H54 (cell line): ENCODE results near the gene RPL31.

Experiments used
- DNase-seq: peaks from one replicate; pipeline ENCODE4 v3.0.0; 2011; ENCODE audit warnings: low spot score, mixed read lengths; ENCODE audit not compliant: insufficient read length
- FAIRE-seq: peaks from 3 replicates; lab custom pipeline; 2011; peaks lifted over from hg19 to GRCh38; lab: Jason Lieb, UNC
- POLR2A ChIP-seq: IDR thresholded peaks from 2 replicates; pipeline ENCODE4 v1.6.1; 2011; ENCODE audit warnings: low read depth, mild to moderate bottlenecking, low read length

RPL31 gene

DNA sequence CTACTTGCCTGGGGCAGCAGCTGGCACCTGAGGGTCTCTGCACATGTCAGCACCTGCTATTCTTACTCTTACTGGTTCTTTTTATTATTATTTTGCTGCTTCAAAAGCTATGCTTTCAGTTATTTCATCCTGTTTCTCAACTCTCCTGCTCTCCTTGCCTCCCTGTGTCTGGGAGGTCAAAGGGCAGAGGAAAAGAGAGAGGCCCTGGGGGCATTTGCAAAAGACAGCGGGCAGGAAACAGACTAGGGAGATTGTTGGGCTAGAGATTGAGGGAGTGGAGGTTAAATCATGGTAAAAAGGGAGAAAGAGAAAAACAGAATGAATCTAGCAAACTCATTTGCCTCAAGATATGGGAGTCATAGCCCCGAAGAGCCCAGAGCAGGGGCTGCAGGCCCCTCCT is 21.1 kb upstream of the RPL31 start:
- TF ChIP-seq POLR2A, result no peak
- FAIRE-seq, result no peak
- no peak for DNase-seq

GRCh38 chr2:100982431-100982861 is 19.6 kb upstream of the RPL31 start:
- no peak for TF ChIP-seq POLR2A
- DNase-seq (no peak), FAIRE-seq (no peak)

- TF ChIP-seq POLR2A, result no peak
- DNase-seq (no peak), FAIRE-seq (no peak)
Observed at GRCh38 chr2:100983201-100983600, 18.9 kb upstream of the RPL31 start.

DNA sequence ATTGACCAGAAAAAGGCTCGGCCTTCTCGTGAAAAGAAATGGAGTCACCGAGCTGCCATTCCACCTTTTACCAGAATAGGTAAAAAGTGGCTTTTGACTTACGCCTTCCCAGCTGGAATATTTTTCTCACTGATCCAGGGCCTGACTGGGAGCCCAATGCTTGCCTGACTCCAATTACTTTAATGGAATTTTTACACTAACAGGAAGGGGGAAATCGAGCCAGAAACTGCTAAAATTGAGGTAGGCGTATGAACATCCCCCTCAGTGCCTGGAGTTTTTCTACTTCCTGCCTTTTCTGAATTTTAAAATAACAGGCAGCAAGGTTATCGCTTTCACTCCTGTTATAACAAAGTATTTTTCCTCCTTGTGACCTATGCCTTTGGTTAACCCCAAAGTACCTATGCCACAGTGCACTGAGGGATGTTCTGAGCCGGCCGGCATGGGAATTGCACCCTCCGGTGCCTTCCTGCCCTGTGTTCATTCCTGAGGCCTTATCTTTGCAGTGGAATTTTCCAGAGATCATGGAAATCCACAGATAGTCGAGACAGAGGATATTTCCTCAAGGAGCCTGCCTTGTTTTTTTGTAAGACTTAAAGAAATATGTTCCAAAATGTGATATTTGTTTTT is 18.3 kb upstream of the RPL31 start:
- FAIRE-seq (no peak), DNase-seq (no peak)
- no peak for TF ChIP-seq POLR2A

GRCh38 chr2:100984892-100985307 is 17.2 kb upstream of the RPL31 start:
- peak; percentile 79 for FAIRE-seq
- DNase-seq, result peak; percentile 59

DNA sequence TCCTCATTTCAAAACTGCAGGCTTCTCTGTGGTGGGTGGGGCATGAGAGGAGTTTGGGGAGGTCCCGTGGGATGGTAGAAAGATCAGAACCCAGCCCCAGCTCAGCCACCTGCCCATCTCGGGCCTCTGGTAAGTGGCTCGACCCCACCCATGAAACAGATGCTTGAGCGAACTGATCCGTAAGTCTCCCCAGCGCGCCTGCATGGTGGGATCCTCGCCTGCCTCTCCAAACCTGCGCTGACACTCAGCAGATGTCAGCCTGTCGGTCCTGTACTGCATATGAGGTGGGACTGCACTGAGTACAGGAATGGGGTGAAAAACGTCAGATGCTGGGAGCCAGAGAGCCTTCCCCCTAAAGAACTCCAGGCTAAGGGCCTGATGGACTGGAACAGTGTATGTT is 15.9 kb upstream of the RPL31 start:
- DNase-seq, result no peak
- TF ChIP-seq POLR2A, result no peak
- FAIRE-seq, result no peak

More at GRCh38 chr2:100984892-100985307, 17.2 kb upstream of the RPL31 start:
- no peak for TF ChIP-seq POLR2A

DNA sequence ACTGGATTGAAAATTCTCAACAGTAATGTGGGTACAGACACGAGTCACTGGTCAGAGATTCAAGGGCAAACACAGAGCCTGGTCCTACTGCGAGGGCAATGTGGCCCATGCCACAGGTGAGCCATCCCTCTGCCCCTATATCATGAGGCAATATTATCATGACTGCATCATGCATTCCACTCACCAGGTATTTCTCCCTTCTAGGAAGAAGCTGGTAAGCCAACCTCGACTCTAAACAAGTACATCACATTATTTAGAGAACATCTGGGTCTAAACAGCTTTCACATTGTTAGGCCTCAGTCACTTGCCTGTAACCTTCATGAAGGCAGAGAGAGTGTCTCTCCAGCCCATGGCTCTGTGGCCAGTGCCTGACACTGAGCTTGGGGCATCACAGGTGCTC is 14.6 kb upstream of the RPL31 start:
- DNase-seq (no peak), FAIRE-seq (no peak)
- no peak for TF ChIP-seq POLR2A

DNA sequence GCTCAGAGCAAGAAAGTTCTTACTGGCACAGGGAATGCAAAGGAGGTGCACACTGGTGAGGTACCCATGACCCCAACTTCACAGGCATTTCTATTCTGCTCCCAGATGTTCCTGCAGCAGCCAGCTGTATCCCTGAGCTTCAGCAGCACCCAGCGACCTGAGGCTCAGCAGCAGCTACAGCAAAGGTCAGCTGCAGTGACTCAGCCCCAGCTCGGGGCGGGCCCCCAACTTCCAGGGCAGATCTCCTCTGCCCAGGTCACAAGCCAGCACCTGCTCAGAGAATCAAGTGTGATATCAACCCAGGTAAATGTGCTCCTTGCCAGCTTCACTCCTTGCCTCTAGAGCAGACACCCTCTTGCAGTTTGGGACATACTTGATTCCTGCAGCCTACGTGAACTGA is 14.1 kb upstream of the RPL31 start:
- no peak for FAIRE-seq
- TF ChIP-seq POLR2A, result no peak
- DNase-seq, result no peak

- FAIRE-seq, result no peak
- DNase-seq, result no peak
- no peak for TF ChIP-seq POLR2A
Observed at GRCh38 chr2:100988630-100989417, 13.3 kb upstream of the RPL31 start.

- DNase-seq (no peak), FAIRE-seq (no peak)
- no peak for TF ChIP-seq POLR2A
Observed at GRCh38 chr2:100989666-100990065, 12.4 kb upstream of the RPL31 start.

- no peak for TF ChIP-seq POLR2A
- FAIRE-seq, result no peak
- no peak for DNase-seq
Observed at GRCh38 chr2:100990166-100990565, 11.9 kb upstream of the RPL31 start.

DNA sequence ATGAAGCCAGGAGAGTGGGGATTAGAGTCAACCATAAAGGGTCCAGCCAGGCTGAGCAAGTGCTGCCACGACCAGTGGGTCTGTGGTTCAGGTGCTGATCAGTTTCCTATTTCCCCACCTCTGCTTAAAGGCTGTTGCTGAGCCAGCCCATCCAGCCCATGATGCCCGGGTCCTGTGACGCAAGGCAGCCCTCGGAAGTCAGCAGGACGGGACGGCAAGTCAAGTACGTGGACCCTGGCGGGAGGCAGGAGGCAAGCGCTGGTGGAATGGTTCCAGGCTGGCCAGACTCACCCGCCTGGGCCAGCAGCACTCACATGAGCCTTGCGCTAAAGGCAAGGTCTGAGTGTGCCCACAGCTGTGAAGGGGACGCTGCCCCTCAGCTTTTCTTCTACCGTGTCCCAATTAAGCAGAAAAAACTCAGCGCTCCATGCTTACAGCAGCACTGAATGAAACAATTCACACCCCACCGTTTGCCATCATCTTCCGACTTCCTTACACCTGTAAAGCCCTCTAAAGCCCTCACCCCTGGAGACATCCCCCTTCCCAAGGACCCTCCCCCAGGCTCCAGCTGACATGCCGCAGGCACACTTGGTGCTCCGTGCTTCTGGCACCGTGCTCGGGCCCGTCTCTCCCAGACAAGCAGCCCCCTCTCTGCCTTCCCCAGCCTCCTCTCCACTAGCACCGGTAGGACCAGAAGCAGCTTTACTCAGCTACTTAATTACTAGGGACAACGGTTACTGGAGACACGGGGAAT is 11.3 kb upstream of the RPL31 start:
- DNase-seq (no peak), FAIRE-seq (no peak)
- TF ChIP-seq POLR2A, result no peak

GRCh38 chr2:100991404-100991773 is 10.7 kb upstream of the RPL31 start:
- TF ChIP-seq POLR2A, result no peak
- FAIRE-seq (no peak), DNase-seq (no peak)

DNA sequence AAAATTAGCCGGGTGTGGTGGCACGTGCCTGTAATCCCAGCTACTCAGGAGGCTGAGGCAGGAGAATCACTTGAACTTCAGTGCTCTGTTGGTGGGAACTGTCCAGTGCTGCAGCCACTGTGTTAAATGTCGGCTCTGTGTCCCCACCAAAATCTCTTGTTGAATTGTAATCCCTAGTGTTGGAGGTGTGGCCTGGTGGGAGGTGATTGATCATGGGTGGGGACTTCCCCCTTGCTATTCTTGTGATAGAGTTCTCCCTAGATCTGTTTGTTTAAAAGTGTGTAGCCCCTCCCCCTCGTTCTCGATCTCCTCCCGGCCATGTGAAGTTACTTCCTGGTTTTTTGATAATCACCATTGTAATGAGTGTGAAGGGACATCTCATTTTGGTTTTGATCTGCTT is 9.8 kb upstream of the RPL31 start:
- no peak for TF ChIP-seq POLR2A
- no peak for FAIRE-seq
- DNase-seq, result no peak

- no peak for FAIRE-seq
- DNase-seq, result no peak
- TF ChIP-seq POLR2A, result no peak
Observed at GRCh38 chr2:100993294-100993693, 8.8 kb upstream of the RPL31 start.
